ENCODE data around the gene CCDC186. TPM values are rescaled to one million over a fixed set of nuclear protein-coding genes. Genes with fewer than 3 reads are reported as not detected.

CCDC186 gene
- total RNA-seq, 2 donors from 2014 or later, result 15.2 to 21.5 TPM

GRCh38 chr10:114083040-114083439 is 91.0 kb downstream of the CCDC186 start:
- no peaks in the 10 kb centered on the region for H3K36me3 ChIP-seq
- DNase-seq (ENCODE audit: low spot score), result no peak
- H3K27me3 ChIP-seq (replicated peaks; ENCODE audit: insufficient read depth), result no peaks in the 10 kb centered on the region
- H3K27ac ChIP-seq, result no peak overlapping the region
- no peak overlapping the region for H3K4me3 ChIP-seq
- TF ChIP-seq CTCF (IDR thresholded peaks at IDR 0.05), result no peak
- no peak for ATAC-seq (ENCODE audit: insufficient number of reproducible peaks, low FRiP score, low read depth)
- H3K4me1 ChIP-seq (ENCODE audit: control insufficient read depth in 1 of 2, low read depth in 2 of 2), result no peaks in the 10 kb centered on the region
- H3K9me3 ChIP-seq, result no peaks in the 10 kb centered on the region

GRCh38 chr10:114081911-114082583 is 92.0 kb downstream of the CCDC186 start:
- Histone ChIP-seq H3K4me1 (ENCODE audit: control insufficient read depth in 1 of 2, low read depth in 2 of 2) (no peaks in the 10 kb centered on the region), H3K9me3 (no peaks in the 10 kb centered on the region), H3K27ac (no peak overlapping the region), H3K4me3 (no peak overlapping the region), H3K36me3 (no peaks in the 10 kb centered on the region), H3K27me3 (replicated peaks; ENCODE audit: insufficient read depth) (no peaks in the 10 kb centered on the region)
- ATAC-seq (ENCODE audit: insufficient number of reproducible peaks, low FRiP score, low read depth), result no peak
- DNase-seq (ENCODE audit: low spot score), result no peak
- TF ChIP-seq CTCF (IDR thresholded peaks at IDR 0.05), result no peak

- TF ChIP-seq CTCF (IDR thresholded peaks at IDR 0.05), result no peak
- no peaks in the 10 kb centered on the region for H3K36me3 ChIP-seq
Observed at GRCh38 chr10:114079421-114079820, 94.6 kb downstream of the CCDC186 start.

GRCh38 chr10:114078346-114078745 is 95.7 kb downstream of the CCDC186 start:
- ATAC-seq (ENCODE audit: insufficient number of reproducible peaks, low FRiP score, low read depth) (no peak), DNase-seq (ENCODE audit: low spot score) (no peak)
- TF ChIP-seq CTCF (IDR thresholded peaks at IDR 0.05), result no peak
- H3K36me3 ChIP-seq, result no peaks in the 10 kb centered on the region
- H3K27ac ChIP-seq, result no peak overlapping the region
- H3K9me3 ChIP-seq, result no peaks in the 10 kb centered on the region
- no peak overlapping the region for H3K4me3 ChIP-seq
- H3K4me1 ChIP-seq (ENCODE audit: control insufficient read depth in 1 of 2, low read depth in 2 of 2), result no peaks in the 10 kb centered on the region
- no peaks in the 10 kb centered on the region for H3K27me3 ChIP-seq (replicated peaks; ENCODE audit: insufficient read depth)

More at GRCh38 chr10:114079421-114079820, 94.6 kb downstream of the CCDC186 start:
- Histone ChIP-seq H3K27me3 (replicated peaks; ENCODE audit: insufficient read depth) (no peaks in the 10 kb centered on the region), H3K27ac (no peak overlapping the region), H3K9me3 (no peaks in the 10 kb centered on the region), H3K4me1 (ENCODE audit: control insufficient read depth in 1 of 2, low read depth in 2 of 2) (no peaks in the 10 kb centered on the region), H3K4me3 (no peak overlapping the region)
- ATAC-seq (ENCODE audit: insufficient number of reproducible peaks, low FRiP score, low read depth), result no peak
- DNase-seq (ENCODE audit: low spot score), result no peak

GRCh38 chr10:114077815-114078219 is 96.2 kb downstream of the CCDC186 start:
- no peaks in the 10 kb centered on the region for H3K4me1 ChIP-seq (ENCODE audit: control insufficient read depth in 1 of 2, low read depth in 2 of 2)
- H3K27me3 ChIP-seq (replicated peaks; ENCODE audit: insufficient read depth), result no peaks in the 10 kb centered on the region
- TF ChIP-seq CTCF (IDR thresholded peaks at IDR 0.05), result no peak
- no peak overlapping the region for H3K4me3 ChIP-seq
- H3K27ac ChIP-seq, result no peak overlapping the region
- no peaks in the 10 kb centered on the region for H3K36me3 ChIP-seq
- H3K9me3 ChIP-seq, result no peaks in the 10 kb centered on the region
- ATAC-seq (ENCODE audit: insufficient number of reproducible peaks, low FRiP score, low read depth) (no peak), DNase-seq (ENCODE audit: low spot score) (no peak)

All from thoracic aorta (tissue), 2 donors.